Measurements from ENCODE around the gene SPOP.

The SPOP gene

GRCh38 chr17:49582789-49583188, 95.1 kb downstream of the SPOP start:
- peak; percentile 16 for DNase-seq

GRCh38 chr17:49582055-49582722, 95.7 kb downstream of the SPOP start:
- DNase-seq: no peak

- no peak for DNase-seq
Observed at GRCh38 chr17:49581648-49581998, 96.3 kb downstream of the SPOP start.

GRCh38 chr17:49580981-49581647, 96.8 kb downstream of the SPOP start:
- no peak for DNase-seq

- DNase-seq: no peak
Observed at GRCh38 chr17:49580055-49580721, 97.7 kb downstream of the SPOP start.

- no peak for DNase-seq
Observed at GRCh38 chr17:49579522-49579921, 98.4 kb downstream of the SPOP start.

- no peak for DNase-seq
Observed at GRCh38 chr17:49578952-49579500, 98.9 kb downstream of the SPOP start.

- DNase-seq: no peak
Observed at GRCh38 chr17:49578414-49578813, 99.5 kb downstream of the SPOP start.

- DNase-seq: no peak
Observed at GRCh38 chr17:49577963-49578362, 99.9 kb downstream of the SPOP start.

GRCh38 chr17:49577650-49577934, 100.3 kb downstream of the SPOP start:
- DNase-seq: no peak

- DNase-seq: no peak
Observed at GRCh38 chr17:49576917-49577649, 100.8 kb downstream of the SPOP start.

- DNase-seq: peak; percentile 17
Observed at GRCh38 chr17:49576088-49576916, 101.6 kb downstream of the SPOP start.

GRCh38 chr17:49575679-49576087, 102.2 kb downstream of the SPOP start, which contains the start of gene NXPH3:
Gene NXPH3, plus strand, starts transcription at chr17:49575871. Its CDS starts 349 bp downstream, at chr17:49576220.
- peak; percentile 20 for DNase-seq

GRCh38 chr17:49574945-49575678, 102.8 kb downstream of the SPOP start:
- no peak for DNase-seq

- no peak for DNase-seq
Observed at GRCh38 chr17:49574323-49574781, 103.5 kb downstream of the SPOP start.

GRCh38 chr17:49573510-49574322, 104.2 kb downstream of the SPOP start:
- no peak for DNase-seq

GRCh38 chr17:49572806-49573420, 105.0 kb downstream of the SPOP start:
- DNase-seq: no peak

GRCh38 chr17:49572226-49572625, 105.7 kb downstream of the SPOP start:
- DNase-seq: no peak

GRCh38 chr17:49571764-49572163, 106.1 kb downstream of the SPOP start:
- DNase-seq: no peak

- DNase-seq: no peak
Observed at GRCh38 chr17:49571283-49571682, 106.6 kb downstream of the SPOP start.

Measured in fibroblast of skin of right quadriceps (primary cell).